SK-N-SH treated with all-trans-retinoic acid at 6 μM for 48 hours (cell line): Measurements from ENCODE around the gene INAFM1.

Experiments used
- ATAC-seq: fragments of 200-7000 bp; cut with Tn5 transposase; 3 replicates; pipeline ENCODE4 v1.9.1; 2020; ENCODE audit warnings: mild to moderate bottlenecking, moderate library complexity
- ARNTL ChIP-seq: fragments of 450-650 bp; formaldehyde crosslinking; IDR thresholded peaks from 2 replicates; pipeline ENCODE4 v1.5.0; 2020; ENCODE audit warnings: low read depth, mild to moderate bottlenecking, moderate library complexity, borderline replicate concordance
- BACH2 ChIP-seq: fragments of 250-450 bp; sonication (Bioruptor Pico); IDR thresholded peaks from 2 replicates; pipeline ENCODE4 v1.9.0; 2021; ENCODE audit warnings: mild to moderate bottlenecking, borderline replicate concordance
- CREB5 ChIP-seq: fragments of 250-450 bp; sonication (Bioruptor Pico); IDR thresholded peaks from 2 replicates; pipeline ENCODE4 v1.5.1; 2020; ENCODE audit warnings: low read depth, mild to moderate bottlenecking, moderate library complexity
- CSDC2 ChIP-seq: fragments of 250-450 bp; sonication (Bioruptor Pico); IDR thresholded peaks from 2 replicates; pipeline ENCODE4 v1.5.0; 2020; ENCODE audit warnings: mild to moderate bottlenecking, moderate library complexity
- CSRNP3 ChIP-seq: fragments of 250-450 bp; sonication (Bioruptor Pico); IDR thresholded peaks from 2 replicates; pipeline ENCODE4 v1.5.1; 2021; ENCODE audit warnings: mild to moderate bottlenecking, moderate library complexity
- ESRRG ChIP-seq: fragments of 250-450 bp; sonication (Bioruptor Pico); IDR thresholded peaks from 2 replicates; pipeline ENCODE4 v1.6.1; 2021; ENCODE audit warnings: mild to moderate bottlenecking
- GLIS3 ChIP-seq: fragments of 250-450 bp; sonication (Bioruptor Pico); IDR thresholded peaks from 2 replicates; pipeline ENCODE4 v1.5.0; 2020; ENCODE audit warnings: mild to moderate bottlenecking, moderate library complexity
- ISL1 ChIP-seq: fragments of 250-450 bp; sonication (Bioruptor Pico); IDR thresholded peaks from 2 replicates; pipeline ENCODE4 v2.1.2; 2022; ENCODE audit warnings: mild to moderate bottlenecking, moderate library complexity
- OSR1 ChIP-seq: fragments of 250-450 bp; sonication (Bioruptor Pico); IDR thresholded peaks from 2 replicates; pipeline ENCODE4 v1.8.0; 2022; ENCODE audit warnings: moderate library complexity, mild to moderate bottlenecking, inconsistent platforms
- POU6F1 ChIP-seq: fragments of 250-450 bp; sonication (Bioruptor Pico); IDR thresholded peaks from 2 replicates; pipeline ENCODE4 v1.8.0; 2021; ENCODE audit warnings: low read depth, mild to moderate bottlenecking, moderate library complexity, borderline replicate concordance
- PPARA ChIP-seq: fragments of 250-450 bp; sonication (Bioruptor Pico); IDR thresholded peaks from 2 replicates; pipeline ENCODE4 v1.5.0; 2020; ENCODE audit warnings: mild to moderate bottlenecking, borderline replicate concordance
- RARB ChIP-seq: fragments of 250-450 bp; sonication (Bioruptor Pico); IDR thresholded peaks from 2 replicates; pipeline ENCODE4 v1.8.0; 2021; ENCODE audit warnings: mild to moderate bottlenecking, moderate library complexity
- SNAI2 ChIP-seq: fragments of 250-450 bp; sonication (Bioruptor Pico); IDR thresholded peaks from 2 replicates; pipeline ENCODE4 v1.5.0; 2020; ENCODE audit warnings: mild to moderate bottlenecking, moderate library complexity
- TCF4 ChIP-seq: fragments of 250-450 bp; sonication (Bioruptor Pico); IDR thresholded peaks from 2 replicates; pipeline ENCODE4 v1.8.0; 2021; ENCODE audit warnings: mild to moderate bottlenecking, moderate library complexity, borderline replicate concordance
- TOX ChIP-seq: fragments of 250-450 bp; sonication (Bioruptor Pico); IDR thresholded peaks from 2 replicates; pipeline ENCODE4 v1.8.0; 2021; ENCODE audit warnings: mild to moderate bottlenecking, moderate library complexity, borderline replicate concordance
- TSHZ2 ChIP-seq: fragments of 250-450 bp; sonication (Bioruptor Pico); IDR thresholded peaks from 2 replicates; pipeline ENCODE4 v1.5.0; 2020; ENCODE audit warnings: mild to moderate bottlenecking, moderate library complexity
- ZC3H10 ChIP-seq: fragments of 250-450 bp; sonication (Bioruptor Pico); IDR thresholded peaks from 2 replicates; pipeline ENCODE4 v1.5.1; 2021; ENCODE audit warnings: mild to moderate bottlenecking, moderate library complexity
- ZFP3 ChIP-seq: fragments of 250-450 bp; sonication (Bioruptor Pico); IDR thresholded peaks from 2 replicates; pipeline ENCODE4 v1.5.0; 2020; ENCODE audit warnings: mild to moderate bottlenecking, moderate library complexity
- ZFP30 ChIP-seq: fragments of 450-650 bp; formaldehyde crosslinking; IDR thresholded peaks from 2 replicates; pipeline ENCODE4 v1.5.0; 2022; ENCODE audit warnings: mild to moderate bottlenecking, moderate library complexity
- ZNF565 ChIP-seq: fragments of 450-650 bp; formaldehyde crosslinking; conservative IDR thresholded peaks from 2 replicates; pipeline ENCODE4 v1.5.0; 2020; ENCODE audit warnings: low read depth, mild to moderate bottlenecking, moderate library complexity
- ZNF8 ChIP-seq: fragments of 450-650 bp; formaldehyde crosslinking; IDR thresholded peaks from 2 replicates; pipeline ENCODE4 v1.5.0; 2020; ENCODE audit warnings: mild to moderate bottlenecking, moderate library complexity

INAFM1 gene

GRCh38 chr19:47321630-47322029 lies 46.9 kb downstream of the INAFM1 start (continued):
- TF ChIP-seq ZNF565 (CRISPR knock-in tag) = no peak

GRCh38 chr19:47322058-47322457 lies 47.4 kb downstream of the INAFM1 start:
- no peak for ATAC-seq
- TF ChIP-seq RARB (CRISPR knock-in tag) = no peak
- TF ChIP-seq CSDC2 (CRISPR knock-in tag) = no peak
- no peak for TF ChIP-seq TCF4 (CRISPR knock-in tag)
- no peak for TF ChIP-seq ZFP30 (CRISPR knock-in tag)
- TF ChIP-seq ZNF565 (CRISPR knock-in tag) = no peak
- TF ChIP-seq POU6F1 = no peak
- no peak for TF ChIP-seq OSR1
- TF ChIP-seq ISL1 (CRISPR knock-in tag) = no peak
- TF ChIP-seq ZNF8 (CRISPR knock-in tag) = no peak
- no peak for TF ChIP-seq ZC3H10
- no peak for TF ChIP-seq CREB5 (CRISPR knock-in tag)
- TF ChIP-seq BACH2 (CRISPR knock-in tag) = no peak
- no peak for TF ChIP-seq SNAI2 (CRISPR knock-in tag)
- no peak for TF ChIP-seq TOX (CRISPR knock-in tag)

- no peak for TF ChIP-seq ISL1 (CRISPR knock-in tag)
- no peak for TF ChIP-seq CREB5 (CRISPR knock-in tag)
- TF ChIP-seq TCF4 (CRISPR knock-in tag) = no peak
- TF ChIP-seq ZNF565 (CRISPR knock-in tag) = no peak
- no peak for TF ChIP-seq RARB (CRISPR knock-in tag)
- no peak for TF ChIP-seq TSHZ2 (CRISPR knock-in tag)
- no peak for TF ChIP-seq POU6F1
- no peak for TF ChIP-seq CSRNP3 (CRISPR knock-in tag)
- TF ChIP-seq ZNF8 (CRISPR knock-in tag) = no peak
- no peak for TF ChIP-seq ZFP3 (CRISPR knock-in tag)
- TF ChIP-seq SNAI2 (CRISPR knock-in tag) = no peak
- TF ChIP-seq PPARA (CRISPR knock-in tag) = no peak
- TF ChIP-seq ARNTL (CRISPR knock-in tag) = no peak
- TF ChIP-seq ESRRG = no peak
- no peak for TF ChIP-seq OSR1
- no peak for TF ChIP-seq TOX (CRISPR knock-in tag)
- no peak for TF ChIP-seq GLIS3 (CRISPR knock-in tag)
- no peak for TF ChIP-seq ZFP30 (CRISPR knock-in tag)
- TF ChIP-seq, all 23 proteins: peak for 0
- ATAC-seq = no peak
Observed at GRCh38 chr19:47323409-47323808, 48.7 kb downstream of the INAFM1 start.
